GM19463 (cell line): ENCODE measurements around the gene ZNF683.
"Not testable (repeated sequence)": the region's sequence is repeated elsewhere in the genome, so short reads cannot be mapped to it uniquely, and the experiment has no call there.

Experiments used
- ATAC-seq: cut with Tn5 transposase; IDR thresholded peaks from one replicate; pipeline ENCODE4 v1.9.1; 2021; ENCODE audit warnings: mild to moderate bottlenecking, moderate library complexity; ENCODE audit not compliant: unreplicated experiment

The ZNF683 gene

DNA sequence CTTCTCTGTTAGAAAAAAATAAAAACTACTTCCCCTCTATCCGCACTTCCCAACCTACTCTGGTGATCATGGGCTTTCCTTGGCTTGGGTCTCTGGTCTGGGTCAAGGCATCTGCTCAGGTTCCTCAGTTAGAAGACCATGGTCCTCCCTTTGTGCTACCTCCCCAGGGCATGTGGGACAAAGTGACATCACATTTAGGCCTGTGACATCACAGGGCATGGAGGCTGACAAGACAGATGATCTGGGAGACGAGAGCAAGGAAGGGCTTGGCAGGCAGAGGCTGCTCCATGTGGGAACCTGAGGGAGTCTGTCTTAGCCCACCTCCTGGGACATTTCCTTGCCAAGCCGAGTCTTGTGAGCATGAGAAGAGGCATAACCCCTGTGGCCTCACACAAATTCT, at the start of gene ZNF683:
TSS of gene ZNF683 (minus strand) at position 140 of the 400 bp plus-strand sequence. CDS start 4,179 bp downstream, outside the sequence.
- not testable (repeated sequence) for ATAC-seq

DNA sequence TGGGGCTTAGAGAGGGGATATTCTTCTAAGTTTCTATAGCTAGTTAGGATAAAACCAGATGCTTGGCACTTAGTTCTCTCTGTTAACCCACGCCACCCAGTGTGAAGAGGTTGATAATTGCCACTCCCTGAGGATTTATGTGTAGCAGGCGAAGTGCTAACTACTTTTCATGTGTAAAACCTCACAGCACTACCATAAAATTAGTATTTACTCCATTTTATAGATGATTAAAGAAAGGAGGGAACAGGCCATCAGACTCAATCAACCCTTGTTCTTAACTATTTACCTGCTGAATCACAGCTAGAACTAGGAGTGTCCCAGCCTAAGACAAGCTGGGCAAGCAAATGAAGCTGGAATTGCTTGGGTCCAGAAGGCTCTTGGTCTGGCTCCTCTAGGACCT, 46.9 kb upstream of the ZNF683 start:
- no peak for ATAC-seq

GRCh38 chr1:26418865-26419349, 46.4 kb upstream of the ZNF683 start:
- no peak for ATAC-seq

- no peak for ATAC-seq
Measured at GRCh38 chr1:26417111-26417759, 44.7 kb upstream of the ZNF683 start.

DNA sequence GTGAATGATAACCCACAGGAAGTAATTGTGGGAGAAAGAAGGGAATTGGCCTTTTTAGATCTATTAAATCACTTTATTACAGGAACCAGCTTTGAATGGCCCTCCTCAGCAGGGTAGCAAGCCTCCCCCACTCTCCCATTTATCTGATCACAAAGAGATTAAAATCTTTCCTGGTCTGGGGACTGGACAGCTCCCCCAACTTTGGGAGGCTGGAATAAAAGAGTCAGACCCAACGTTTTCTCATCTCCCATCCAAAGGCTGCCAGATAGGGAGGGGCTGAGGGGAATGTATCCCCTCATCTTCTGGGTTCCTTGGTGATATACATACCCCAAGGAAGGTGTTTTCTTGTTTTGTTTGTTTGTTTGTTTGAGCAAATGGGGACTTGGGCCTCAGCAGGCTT, 40.5 kb upstream of the ZNF683 start:
- no peak for ATAC-seq

- ATAC-seq, result no peak
Measured at GRCh38 chr1:26412180-26412840, 39.8 kb upstream of the ZNF683 start.

DNA sequence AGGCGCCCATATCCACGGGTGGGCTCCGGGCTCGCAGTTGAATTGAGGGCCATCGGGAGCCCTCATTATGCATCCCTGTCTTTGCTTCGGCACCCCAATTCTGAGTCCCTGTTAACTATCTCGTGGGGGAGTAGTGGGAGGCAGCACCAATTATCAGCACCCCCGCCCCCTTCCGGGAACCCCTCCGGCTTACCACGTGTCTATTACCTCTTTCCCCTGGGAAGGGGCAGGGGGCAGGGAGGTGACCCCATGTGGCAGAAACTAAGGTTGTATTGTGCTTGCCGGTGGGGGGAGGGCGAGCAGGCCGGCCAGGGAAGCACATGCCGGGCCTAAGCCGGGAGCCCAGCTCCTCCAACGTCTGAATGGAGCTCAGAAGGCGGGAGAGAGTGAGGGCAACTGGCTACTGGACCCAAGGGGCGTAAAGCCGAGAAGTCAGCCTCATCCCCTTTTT, 39.1 kb upstream of the ZNF683 start:
- no peak for ATAC-seq

GRCh38 chr1:26410706-26411623, 38.4 kb upstream of the ZNF683 start, which contains the start of gene LIN28A:
Gene LIN28A, plus strand, starts transcription at chr1:26410817. Its CDS starts 75 bp downstream, at chr1:26410892.
- no peak for ATAC-seq

DNA sequence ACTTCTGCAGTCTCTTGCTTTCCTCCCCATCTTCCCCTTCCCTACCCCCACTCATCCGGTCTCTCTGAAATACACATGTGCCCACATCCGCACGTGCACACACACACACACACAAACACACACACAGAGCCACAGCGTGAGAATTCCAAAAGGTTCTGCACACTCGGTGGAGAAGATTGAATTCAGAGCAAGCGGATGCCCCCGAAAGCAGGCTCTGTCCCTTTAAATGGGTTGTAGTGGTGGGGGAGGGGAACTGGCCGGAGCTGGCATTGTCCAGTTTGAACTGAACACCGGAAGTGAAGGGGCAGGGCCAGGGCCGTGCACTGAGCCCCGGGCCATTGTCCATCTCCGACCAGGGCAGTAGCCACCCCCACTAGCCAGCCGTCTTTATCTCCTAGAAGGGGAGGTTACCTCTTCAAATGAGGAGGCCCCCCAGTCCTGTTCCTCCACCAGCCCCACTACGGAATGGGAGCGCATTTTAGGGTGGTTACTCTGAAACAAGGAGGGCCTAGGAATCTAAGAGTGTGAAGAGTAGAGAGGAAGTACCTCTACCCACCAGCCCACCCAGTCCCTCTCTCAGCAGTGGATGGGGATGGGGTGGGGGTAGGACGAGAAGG, 36.7 kb upstream of the ZNF683 start:
- ATAC-seq, result no peak

DNA sequence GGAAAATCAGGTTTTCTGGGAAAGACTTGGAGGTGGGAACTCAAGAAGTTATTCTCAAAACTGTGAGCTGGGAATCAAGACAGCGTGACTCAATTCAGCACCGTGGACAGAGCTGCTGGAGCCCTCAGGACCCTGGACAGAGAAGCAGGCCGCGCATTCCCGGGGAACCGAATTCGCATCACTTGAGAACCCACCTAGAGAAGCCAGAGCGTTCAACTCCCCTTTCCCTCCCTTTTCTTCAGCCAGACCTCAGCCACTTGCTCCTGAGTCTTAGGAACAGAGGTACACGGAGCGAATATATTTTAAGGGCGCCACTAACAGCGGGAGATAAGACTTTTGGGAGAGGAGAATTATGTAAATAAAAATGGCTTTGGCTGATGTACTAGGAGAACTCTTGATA, 36.1 kb upstream of the ZNF683 start:
- no peak for ATAC-seq

GRCh38 chr1:26405281-26405915, 32.8 kb upstream of the ZNF683 start:
- no peak for ATAC-seq

DNA sequence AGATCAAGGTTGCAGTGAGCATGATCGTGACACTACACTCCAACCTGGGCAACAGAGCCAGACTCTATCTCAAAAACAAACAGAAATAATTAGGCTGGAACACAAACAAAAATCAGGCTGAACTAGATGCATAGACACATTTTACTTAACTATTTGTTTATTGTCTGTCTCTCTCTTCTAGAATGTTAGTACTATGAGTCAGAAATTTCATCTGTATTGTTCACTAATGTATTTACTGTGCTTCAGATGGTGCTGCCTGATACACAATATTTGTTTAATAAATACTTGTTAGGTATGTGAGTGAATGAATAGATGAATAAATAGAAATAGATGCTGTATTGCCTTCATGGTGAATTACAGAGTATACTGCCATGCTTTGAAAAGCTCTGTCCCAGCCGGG, 32.1 kb upstream of the ZNF683 start:
- ATAC-seq, result no peak

DNA sequence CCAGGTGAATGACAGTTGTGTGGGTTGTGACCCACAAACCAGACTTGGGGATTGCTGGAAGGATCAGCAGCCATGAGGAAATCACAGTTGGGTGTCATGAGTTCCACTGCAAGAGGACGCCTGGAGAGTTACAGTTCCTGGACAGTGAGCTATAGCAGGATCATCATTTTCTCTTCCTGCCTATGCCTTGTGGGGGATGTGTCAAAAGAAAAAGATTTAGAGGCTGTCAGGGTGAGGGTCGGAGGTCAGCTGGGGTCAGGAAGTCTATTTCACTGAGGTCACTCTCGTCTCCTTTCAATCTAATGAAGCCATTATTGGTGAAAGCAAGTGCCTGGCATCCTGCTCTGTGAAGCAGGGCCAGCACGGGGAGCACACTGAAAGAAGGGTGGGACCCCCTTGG, 31.1 kb upstream of the ZNF683 start:
- ATAC-seq, result no peak

GRCh38 chr1:26401891-26402290, 29.3 kb upstream of the ZNF683 start:
- no peak for ATAC-seq

DNA sequence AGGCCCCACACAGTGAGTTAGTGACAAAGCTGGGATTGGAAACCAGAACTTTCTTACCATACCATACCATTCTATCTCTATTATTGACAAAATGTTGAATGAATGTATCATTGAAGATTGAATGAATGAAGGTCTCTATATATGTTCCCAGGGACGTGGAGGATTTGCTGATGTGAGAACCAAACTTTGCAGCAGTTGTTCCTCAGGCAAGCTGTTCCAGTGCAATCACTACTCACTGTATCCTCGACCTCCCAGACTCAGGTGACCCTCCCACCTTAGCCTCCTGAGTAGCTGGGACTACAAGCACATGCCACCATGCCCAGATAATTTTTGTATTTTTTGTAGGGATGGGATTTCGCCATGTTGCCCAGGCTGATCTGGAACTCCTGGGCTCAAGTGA, 26.5 kb upstream of the ZNF683 start:
- ATAC-seq, result no peak

DNA sequence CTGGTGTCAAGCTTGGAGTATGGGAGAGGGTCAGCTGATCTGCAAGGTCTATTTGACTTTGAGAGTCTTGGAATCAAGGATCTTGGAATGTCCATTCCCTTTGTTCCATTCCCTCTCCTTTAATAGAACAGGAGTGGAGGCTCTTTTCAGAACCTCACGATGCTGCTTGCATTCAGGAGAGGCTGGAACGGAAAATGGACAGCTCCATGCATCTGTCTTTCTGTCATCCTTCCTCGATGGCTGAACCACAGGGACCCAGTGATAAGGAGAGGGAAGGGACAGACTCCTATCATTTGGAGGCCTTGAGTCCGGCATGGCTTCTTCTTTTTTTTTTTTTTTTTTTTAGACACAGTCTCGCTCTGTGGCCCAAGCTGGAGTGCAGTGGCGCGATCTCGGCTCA, 23.2 kb upstream of the ZNF683 start:
- ATAC-seq, result no peak

DNA sequence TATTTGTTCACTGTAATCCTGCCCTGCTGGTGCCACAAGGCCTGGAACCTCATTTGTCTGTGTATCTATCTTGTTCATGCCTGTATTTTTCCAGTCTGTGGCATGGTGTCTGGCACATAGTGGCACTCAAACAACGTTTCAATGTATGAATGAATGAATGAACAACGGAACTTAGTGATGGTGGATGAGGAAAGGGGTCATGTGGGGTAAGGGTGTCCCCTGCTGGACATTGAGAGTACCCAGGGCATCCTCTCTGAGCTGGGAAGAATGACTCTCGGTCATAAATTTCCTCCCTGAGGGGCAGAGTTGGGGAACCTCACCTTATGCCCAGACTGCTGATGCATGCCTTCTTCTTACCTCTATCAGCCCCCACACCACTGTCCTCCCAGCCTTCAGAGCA, 18.9 kb upstream of the ZNF683 start:
- no peak for ATAC-seq

DNA sequence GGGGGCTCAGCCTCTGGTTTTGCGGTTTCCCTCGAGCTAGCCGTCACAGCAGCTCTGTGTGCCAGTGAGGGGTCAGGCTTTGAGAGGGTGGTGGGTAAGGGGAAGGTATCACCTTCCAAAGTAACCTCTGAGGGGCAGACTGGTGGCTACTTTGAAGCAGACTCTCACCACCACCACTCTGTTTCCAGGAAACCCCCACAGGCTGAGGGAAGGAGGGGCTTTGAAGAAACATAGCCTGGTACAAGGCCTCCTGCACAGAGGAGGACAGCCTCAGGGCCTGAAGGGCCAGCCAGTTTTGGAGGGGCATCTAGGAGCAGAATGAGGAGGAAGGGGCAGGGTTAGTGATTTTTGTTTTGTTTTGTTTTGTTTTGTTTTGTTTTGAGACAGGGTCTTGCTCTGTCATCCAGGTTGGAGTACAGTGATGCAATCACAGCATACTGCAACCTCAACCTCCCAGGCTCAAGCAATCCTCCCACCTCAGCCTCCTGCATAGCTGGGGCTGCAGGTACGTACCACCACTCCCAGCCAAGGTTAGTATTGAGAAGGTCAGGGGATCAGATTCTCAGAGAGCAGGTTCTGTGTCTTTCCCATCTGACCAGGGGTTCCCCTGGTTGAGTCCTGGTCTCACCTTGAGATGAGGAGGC, 17.2 kb upstream of the ZNF683 start:
- no peak for ATAC-seq

DNA sequence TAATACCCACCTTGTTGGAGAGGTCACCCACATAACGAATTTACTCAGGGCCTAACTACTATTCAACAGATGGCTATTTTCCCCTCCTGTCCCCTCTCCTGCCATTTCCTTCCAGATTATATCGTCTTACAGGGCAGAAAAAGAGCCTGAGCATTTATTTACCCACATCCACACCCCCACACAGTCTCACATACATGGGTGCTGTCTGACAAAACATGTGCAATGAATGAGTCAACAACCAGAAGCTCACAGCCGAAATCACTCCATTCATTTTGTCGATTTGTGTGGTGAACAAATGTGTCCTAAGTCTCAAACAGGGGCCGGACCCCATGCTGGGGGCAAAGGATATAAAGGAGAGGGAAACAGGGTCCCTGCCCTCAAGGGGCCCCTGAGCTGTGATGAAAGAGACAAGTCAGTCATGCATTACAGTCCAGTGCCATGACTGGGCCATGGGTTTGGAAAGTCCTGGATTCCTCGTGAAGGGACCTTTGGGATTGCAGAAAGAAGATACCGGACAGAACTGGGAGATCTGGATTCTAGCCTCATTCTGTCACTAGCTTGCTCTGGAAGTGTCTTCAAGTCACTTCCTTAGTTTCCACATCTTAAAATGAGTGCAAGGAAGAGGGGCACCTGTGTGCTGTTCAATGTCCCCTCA, 16.4 kb upstream of the ZNF683 start:
- ATAC-seq, result no peak
